ENCODE data around the gene SLC2A13. TPM values are rescaled to one million over a fixed set of nuclear protein-coding genes. Genes with fewer than 3 reads are reported as not detected.
A peak's percentile ranks its signal among the peaks of the same experiment; 100 is the strongest.

SLC2A13 gene
- total RNA-seq, 1 donor from 2014 or later, result 11.6 TPM

DNA sequence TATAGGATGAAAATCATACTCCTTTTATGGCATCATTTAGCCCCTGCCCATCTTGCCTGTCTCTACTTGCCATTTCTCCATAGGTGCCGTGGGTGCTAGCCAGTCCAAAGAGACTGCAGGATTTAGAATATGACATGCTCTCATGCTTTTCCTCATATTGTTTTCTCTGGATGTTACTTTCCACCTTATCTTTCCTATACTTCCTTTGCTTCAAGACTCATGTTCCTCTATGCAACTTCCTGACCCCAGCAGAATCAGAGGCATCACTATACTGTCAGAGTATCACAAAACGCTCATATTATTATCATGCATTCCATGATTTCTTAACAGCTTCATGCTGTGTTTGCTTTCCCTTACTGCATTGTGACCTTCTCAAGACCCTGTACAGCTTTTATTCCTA lies 265.5 kb downstream of the SLC2A13 start:
- no peaks in the 10 kb centered on the region for H3K4me1 ChIP-seq
- no peak overlapping the region for H3K4me3 ChIP-seq
- TF ChIP-seq, protein P1, sequence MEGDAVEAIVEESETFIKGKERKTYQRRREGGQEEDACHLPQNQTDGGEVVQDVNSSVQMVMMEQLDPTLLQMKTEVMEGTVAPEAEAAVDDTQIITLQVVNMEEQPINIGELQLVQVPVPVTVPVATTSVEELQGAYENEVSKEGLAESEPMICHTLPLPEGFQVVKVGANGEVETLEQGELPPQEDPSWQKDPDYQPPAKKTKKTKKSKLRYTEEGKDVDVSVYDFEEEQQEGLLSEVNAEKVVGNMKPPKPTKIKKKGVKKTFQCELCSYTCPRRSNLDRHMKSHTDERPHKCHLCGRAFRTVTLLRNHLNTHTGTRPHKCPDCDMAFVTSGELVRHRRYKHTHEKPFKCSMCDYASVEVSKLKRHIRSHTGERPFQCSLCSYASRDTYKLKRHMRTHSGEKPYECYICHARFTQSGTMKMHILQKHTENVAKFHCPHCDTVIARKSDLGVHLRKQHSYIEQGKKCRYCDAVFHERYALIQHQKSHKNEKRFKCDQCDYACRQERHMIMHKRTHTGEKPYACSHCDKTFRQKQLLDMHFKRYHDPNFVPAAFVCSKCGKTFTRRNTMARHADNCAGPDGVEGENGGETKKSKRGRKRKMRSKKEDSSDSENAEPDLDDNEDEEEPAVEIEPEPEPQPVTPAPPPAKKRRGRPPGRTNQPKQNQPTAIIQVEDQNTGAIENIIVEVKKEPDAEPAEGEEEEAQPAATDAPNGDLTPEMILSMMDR (IDR thresholded peaks at IDR 0.05), result no peak
- ATAC-seq, result no peak
- DNase-seq, result no peak
- no peaks in the 10 kb centered on the region for H3K36me3 ChIP-seq
- H3K27ac ChIP-seq, result no peak overlapping the region
- H3K9me3 ChIP-seq, result no peaks in the 10 kb centered on the region
- H3K27me3 ChIP-seq (ENCODE audit: low read depth), result no peaks in the 10 kb centered on the region
- intact Hi-C loops (cut with DNase I), result no loop called here

- Histone ChIP-seq H3K36me3 (no peaks in the 10 kb centered on the region), H3K9me3 (no peaks in the 10 kb centered on the region), H3K27ac (no peak overlapping the region), H3K4me1 (no peaks in the 10 kb centered on the region), H3K4me3 (no peak overlapping the region), H3K27me3 (ENCODE audit: low read depth) (no peaks in the 10 kb centered on the region)
- intact Hi-C loops (cut with DNase I), result no loop called here
- DNase-seq (no peak), ATAC-seq (no peak)
- TF ChIP-seq, protein P1 (IDR thresholded peaks at IDR 0.05), result no peak
Measured at GRCh38 chr12:39839072-39839471, 266.8 kb downstream of the SLC2A13 start.

GRCh38 chr12:39835517-39836489 lies 270.1 kb downstream of the SLC2A13 start:
- Histone ChIP-seq H3K27ac (no peak overlapping the region), H3K4me3 (no peak overlapping the region), H3K9me3 (no peaks in the 10 kb centered on the region), H3K27me3 (ENCODE audit: low read depth) (no peaks in the 10 kb centered on the region), H3K4me1 (no peaks in the 10 kb centered on the region), H3K36me3 (no peaks in the 10 kb centered on the region)
- TF ChIP-seq, protein P1 (IDR thresholded peaks at IDR 0.05), result no peak
- DNase-seq, result no peak
- intact Hi-C loops (cut with DNase I), result no loop called here
- ATAC-seq, result no peak

- Histone ChIP-seq H3K36me3 (no peaks in the 10 kb centered on the region), H3K4me1 (no peaks in the 10 kb centered on the region), H3K4me3 (no peak overlapping the region), H3K9me3 (no peaks in the 10 kb centered on the region), H3K27me3 (ENCODE audit: low read depth) (no peaks in the 10 kb centered on the region), H3K27ac (no peak overlapping the region)
- TF ChIP-seq, protein P1 (IDR thresholded peaks at IDR 0.05), result no peak
- intact Hi-C loops (cut with DNase I), result no loop called here
- DNase-seq (no peak), ATAC-seq (peak; percentile 41 to 87)
Measured at GRCh38 chr12:39831587-39832315, 274.1 kb downstream of the SLC2A13 start.

DNA sequence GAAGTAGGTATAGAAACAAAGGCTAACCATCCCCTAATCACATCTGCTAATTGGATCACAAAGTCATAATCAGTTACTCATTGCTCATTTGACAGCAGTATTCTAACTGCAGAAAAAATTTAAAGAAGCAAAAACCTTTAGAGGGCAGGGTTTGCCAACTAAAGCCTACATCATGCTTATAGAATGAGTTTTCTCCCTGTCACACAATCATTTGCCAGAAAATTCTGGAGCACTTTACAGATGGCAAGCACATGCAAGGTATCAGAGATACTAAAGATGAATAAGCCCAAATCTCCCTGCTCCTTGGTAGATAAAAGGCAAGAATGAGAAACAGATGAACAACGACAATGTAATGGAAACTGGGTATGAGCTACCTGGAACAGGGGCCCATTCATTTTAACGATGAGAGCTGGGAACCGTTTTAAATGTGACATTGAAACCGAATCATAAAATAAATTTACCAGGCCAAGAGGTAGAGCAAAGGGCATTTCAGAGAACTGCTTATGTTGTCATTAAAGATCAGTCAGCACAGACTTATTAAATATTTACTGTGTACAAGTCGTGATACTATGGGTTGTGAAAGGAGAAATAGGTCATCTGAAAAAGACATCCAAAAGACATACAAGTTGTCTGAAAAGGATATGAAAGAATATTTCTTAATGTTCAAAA lies 274.9 kb downstream of the SLC2A13 start:
- no peaks in the 10 kb centered on the region for H3K9me3 ChIP-seq
- DNase-seq (no peak), ATAC-seq (no peak)
- no peaks in the 10 kb centered on the region for H3K27me3 ChIP-seq (ENCODE audit: low read depth)
- no peak overlapping the region for H3K4me3 ChIP-seq
- TF ChIP-seq, protein P1 (IDR thresholded peaks at IDR 0.05), result no peak
- H3K4me1 ChIP-seq, result no peaks in the 10 kb centered on the region
- H3K27ac ChIP-seq, result no peak overlapping the region
- intact Hi-C loops (cut with DNase I), result no loop called here
- no peaks in the 10 kb centered on the region for H3K36me3 ChIP-seq

Data from lower lobe of right lung (tissue), 2 donors.